TTC549 (cell line): ENCODE data around the gene TUBA4A.
"Not testable (repeated sequence)": the region's sequence is repeated elsewhere in the genome, so short reads cannot be mapped to it uniquely, and the experiment has no call there.

ENCODE experiments used
- FAIRE-seq: peaks from 2 replicates; lab custom pipeline; 2012; peaks lifted over from hg19 to GRCh38; lab: Jason Lieb, UNC

The TUBA4A gene

GRCh38 chr2:219268294-219268693 is 14.6 kb upstream of the TUBA4A start:
- no peak for FAIRE-seq

- no peak for FAIRE-seq
Observed at GRCh38 chr2:219266886-219267285, 13.2 kb upstream of the TUBA4A start.

- no peak for FAIRE-seq
Observed at GRCh38 chr2:219266232-219266631, 12.5 kb upstream of the TUBA4A start.

GRCh38 chr2:219261024-219261855 is 7.5 kb upstream of the TUBA4A start:
- no peak for FAIRE-seq

GRCh38 chr2:219258942-219259341 is 5.2 kb upstream of the TUBA4A start:
- not testable (repeated sequence) for FAIRE-seq

GRCh38 chr2:219254590-219255201 is 978 bp upstream of the TUBA4A start:
- FAIRE-seq, result no peak

- no peak for FAIRE-seq
Observed at GRCh38 chr2:219252900-219253752, 592 bp downstream of the TUBA4A start, which contains the start of gene TUBA4B. TSS of gene TUBA4B (plus strand) at chr2:219253243. CDS start at chr2:219253408, 165 bp downstream.

- no peak for FAIRE-seq
Observed at GRCh38 chr2:219252570-219252899, 1.2 kb downstream of the TUBA4A start.

- no peak for FAIRE-seq
Observed at GRCh38 chr2:219252084-219252483, 1.6 kb downstream of the TUBA4A start.

GRCh38 chr2:219251656-219252055 is 2.1 kb downstream of the TUBA4A start:
- FAIRE-seq, result no peak

- FAIRE-seq, result no peak
Observed at GRCh38 chr2:219250049-219250781, 3.5 kb downstream of the TUBA4A start.

GRCh38 chr2:219249203-219249980 is 4.3 kb downstream of the TUBA4A start:
- no peak for FAIRE-seq

GRCh38 chr2:219248845-219249202 is 4.9 kb downstream of the TUBA4A start:
- FAIRE-seq, result no peak

GRCh38 chr2:219247678-219248642 is 5.8 kb downstream of the TUBA4A start:
- no peak for FAIRE-seq

- no peak for FAIRE-seq
Observed at GRCh38 chr2:219246559-219246958, 7.2 kb downstream of the TUBA4A start.

GRCh38 chr2:219245899-219246230 is 7.9 kb downstream of the TUBA4A start:
- FAIRE-seq, result no peak

- no peak for FAIRE-seq
Observed at GRCh38 chr2:219245148-219245898, 8.4 kb downstream of the TUBA4A start, which contains the start of the genes GLB1L and STK16. TSS of gene GLB1L (minus strand) at chr2:219245444. CDS start at chr2:219243573, 1,871 bp downstream. TSS of gene STK16 (plus strand) at chr2:219245479. CDS start at chr2:219246000, 521 bp downstream.

GRCh38 chr2:219244789-219245147 is 8.9 kb downstream of the TUBA4A start:
- FAIRE-seq, result no peak

GRCh38 chr2:219243291-219243761 is 10.4 kb downstream of the TUBA4A start:
- FAIRE-seq, result no peak
